Measurements from ENCODE around the gene SLFN14. TPM values are rescaled to one million over a fixed set of nuclear protein-coding genes. Genes with fewer than 3 reads are reported as not detected.
"Not testable (repeated sequence)": the region's sequence is repeated elsewhere in the genome, so short reads cannot be mapped to it uniquely, and the experiment has no call there.

The SLFN14 gene
- total RNA-seq, 2 donors from 2014 or later = not detected

DNA sequence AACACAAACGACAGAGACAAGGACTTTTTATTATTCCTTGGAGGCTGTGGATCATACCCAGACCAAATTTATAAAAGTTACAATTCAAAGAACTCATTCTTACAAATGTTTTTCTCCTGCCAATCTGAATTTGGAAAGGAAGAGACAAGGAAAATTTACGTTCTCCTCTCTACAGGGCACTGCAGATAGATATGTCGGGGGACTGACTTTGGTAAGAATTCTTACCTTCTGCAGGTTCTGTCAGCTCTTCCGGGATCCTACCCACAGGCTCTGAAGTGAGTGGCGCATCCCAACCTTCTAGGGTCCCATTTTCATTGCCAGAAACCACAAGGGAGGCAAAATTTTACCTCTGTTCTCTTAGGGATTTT is 21.0 kb downstream of the SLFN14 start:
- TF ChIP-seq, protein P1, sequence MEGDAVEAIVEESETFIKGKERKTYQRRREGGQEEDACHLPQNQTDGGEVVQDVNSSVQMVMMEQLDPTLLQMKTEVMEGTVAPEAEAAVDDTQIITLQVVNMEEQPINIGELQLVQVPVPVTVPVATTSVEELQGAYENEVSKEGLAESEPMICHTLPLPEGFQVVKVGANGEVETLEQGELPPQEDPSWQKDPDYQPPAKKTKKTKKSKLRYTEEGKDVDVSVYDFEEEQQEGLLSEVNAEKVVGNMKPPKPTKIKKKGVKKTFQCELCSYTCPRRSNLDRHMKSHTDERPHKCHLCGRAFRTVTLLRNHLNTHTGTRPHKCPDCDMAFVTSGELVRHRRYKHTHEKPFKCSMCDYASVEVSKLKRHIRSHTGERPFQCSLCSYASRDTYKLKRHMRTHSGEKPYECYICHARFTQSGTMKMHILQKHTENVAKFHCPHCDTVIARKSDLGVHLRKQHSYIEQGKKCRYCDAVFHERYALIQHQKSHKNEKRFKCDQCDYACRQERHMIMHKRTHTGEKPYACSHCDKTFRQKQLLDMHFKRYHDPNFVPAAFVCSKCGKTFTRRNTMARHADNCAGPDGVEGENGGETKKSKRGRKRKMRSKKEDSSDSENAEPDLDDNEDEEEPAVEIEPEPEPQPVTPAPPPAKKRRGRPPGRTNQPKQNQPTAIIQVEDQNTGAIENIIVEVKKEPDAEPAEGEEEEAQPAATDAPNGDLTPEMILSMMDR (conservative IDR thresholded peaks at IDR 0.05) = no peak
- no peak for DNase-seq
- Mint-ChIP-seq H3K27me3 (ENCODE audit: insufficient read depth) (peaks cover 4% of the 10 kb centered on the region), H3K4me1 (no peaks in the 10 kb centered on the region), H3K4me3 (no peak overlapping the region), H3K27ac (no peak overlapping the region), H3K9me3 (no peaks in the 10 kb centered on the region), H3K36me3 (ENCODE audit: low read depth) (no peaks in the 10 kb centered on the region)
- Histone ChIP-seq H3K27me3 (ENCODE audit: control insufficient read depth, insufficient read depth, low read length, poor library complexity, severe bottlenecking) (no peaks in the 10 kb centered on the region), H3K9ac (ENCODE audit: extremely low read depth, low read length, poor library complexity, severe bottlenecking) (no peak overlapping the region), H3K9me3 (ENCODE audit: control insufficient read depth, low read length) (no peaks in the 10 kb centered on the region), H3K4me3 (ENCODE audit: low read length) (no peak overlapping the region), H3K27ac (ENCODE audit: low read depth, low read length) (no peak overlapping the region), H3K4me1 (ENCODE audit: control insufficient read depth, insufficient read depth, low read length) (no peaks in the 10 kb centered on the region), H3K36me3 (ENCODE audit: control insufficient read depth, insufficient read depth, low read length) (no peaks in the 10 kb centered on the region)
- WGBS, 2 experiments (ENCODE audit: insufficient coverage in 1 of 2, insufficient read length in 1 of 2) = 62 to 65% methylated on average over 5 of the region's 5 CpGs

DNA sequence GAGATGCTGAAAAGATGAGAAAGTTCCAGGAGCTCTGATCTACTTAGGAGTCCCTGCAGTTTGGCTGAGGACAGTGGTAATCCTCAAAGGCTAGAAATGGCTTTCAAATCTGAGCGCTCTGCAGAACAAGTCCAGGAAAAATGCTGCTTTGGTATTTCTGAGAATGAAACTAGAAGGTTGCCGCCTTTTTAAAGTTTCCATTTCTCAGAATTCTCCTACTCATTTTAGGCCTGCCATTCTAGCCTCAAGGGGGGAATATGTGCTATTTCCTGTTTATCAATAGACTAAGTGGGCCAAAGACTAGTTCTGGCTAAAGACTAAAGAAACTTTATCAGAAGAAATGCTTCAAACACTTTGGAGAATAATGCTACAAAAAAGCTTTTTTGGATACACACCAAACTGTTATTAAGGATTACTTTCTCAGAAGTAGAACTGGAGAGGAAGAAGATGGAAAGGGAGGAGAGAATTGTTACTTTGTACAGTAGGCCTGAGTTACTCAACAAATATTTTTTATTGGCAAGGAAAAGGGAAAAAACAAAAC is 22.9 kb downstream of the SLFN14 start, which contains the start of gene SLFN12L:
TSS of gene SLFN12L (minus strand) at position 78 of the 541 bp plus-strand sequence. CDS start 15,314 bp downstream, outside the sequence.
- no peak within 1 kb of the TSS for H3K9ac ChIP-seq (ENCODE audit: extremely low read depth, low read length, poor library complexity, severe bottlenecking)
- no peaks in the 10 kb centered on the region for H3K27me3 ChIP-seq (ENCODE audit: control insufficient read depth, insufficient read depth, low read length, poor library complexity, severe bottlenecking)
- Mint-ChIP-seq H3K4me3 (no peak within 1 kb of the TSS), H3K27ac (no peak within 1 kb of the TSS), H3K4me1 (no peaks in the 10 kb centered on the region), H3K36me3 (ENCODE audit: low read depth) (no peaks in the 10 kb centered on the region), H3K9me3 (no peaks in the 10 kb centered on the region), H3K27me3 (ENCODE audit: insufficient read depth) (no peaks in the 10 kb centered on the region)
- TF ChIP-seq, protein P1 (conservative IDR thresholded peaks at IDR 0.05) = no peak
- H3K36me3 ChIP-seq (ENCODE audit: control insufficient read depth, insufficient read depth, low read length) = no peaks in the 10 kb centered on the region
- DNase-seq = no peak
- no peak within 1 kb of the TSS for H3K4me3 ChIP-seq (ENCODE audit: low read length)
- 94 to 96% methylated on average over 2 of the region's 2 CpGs for WGBS, 2 experiments (ENCODE audit: insufficient coverage in 1 of 2, insufficient read length in 1 of 2)
- no peak within 1 kb of the TSS for H3K27ac ChIP-seq (ENCODE audit: low read depth, low read length)
- no peaks in the 10 kb centered on the region for H3K4me1 ChIP-seq (ENCODE audit: control insufficient read depth, insufficient read depth, low read length)
- no peaks in the 10 kb centered on the region for H3K9me3 ChIP-seq (ENCODE audit: control insufficient read depth, low read length)

DNA sequence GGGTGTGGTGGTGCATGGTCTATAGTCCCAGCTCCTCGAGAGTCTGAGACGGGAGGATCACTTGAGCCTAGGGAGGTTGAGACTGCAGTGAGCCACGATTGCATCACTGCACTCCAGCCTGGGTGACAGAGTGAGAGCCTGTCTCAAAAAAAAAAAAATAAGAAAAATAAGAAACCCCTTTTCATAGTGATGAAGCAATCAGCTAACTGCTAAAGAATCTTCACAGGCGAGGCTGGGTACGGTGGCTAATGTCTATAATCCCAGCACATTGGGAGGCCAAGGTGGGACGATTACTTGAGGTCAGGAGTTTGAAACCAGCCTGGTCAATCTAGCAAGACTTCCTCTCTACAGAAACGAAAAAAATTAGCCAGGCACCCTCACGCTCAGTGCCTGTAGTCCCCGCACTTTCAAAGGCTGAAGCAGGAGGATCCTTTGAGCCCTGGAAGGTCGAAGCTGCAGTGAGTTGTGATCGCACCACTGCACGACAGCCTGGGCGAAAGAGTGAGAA is 23.9 kb downstream of the SLFN14 start:
- no peaks in the 10 kb centered on the region for H3K4me1 Mint-ChIP-seq
- Histone ChIP-seq H3K4me1 (ENCODE audit: control insufficient read depth, insufficient read depth, low read length) (no peaks in the 10 kb centered on the region), H3K27me3 (ENCODE audit: control insufficient read depth, insufficient read depth, low read length, poor library complexity, severe bottlenecking) (no peaks in the 10 kb centered on the region), H3K9me3 (ENCODE audit: control insufficient read depth, low read length) (no peaks in the 10 kb centered on the region), H3K9ac (ENCODE audit: extremely low read depth, low read length, poor library complexity, severe bottlenecking) (no peak overlapping the region), H3K36me3 (ENCODE audit: control insufficient read depth, insufficient read depth, low read length) (no peaks in the 10 kb centered on the region), H3K27ac (ENCODE audit: low read depth, low read length) (no peak overlapping the region), H3K4me3 (ENCODE audit: low read length) (no peak overlapping the region)
- H3K9me3 Mint-ChIP-seq = no peaks in the 10 kb centered on the region
- WGBS, 2 experiments (ENCODE audit: insufficient coverage in 1 of 2, insufficient read length in 1 of 2) = 85 to 91% methylated on average over 10 to 13 of the region's 13 CpGs
- no peak overlapping the region for H3K27ac Mint-ChIP-seq
- no peak for DNase-seq
- no peaks in the 10 kb centered on the region for H3K36me3 Mint-ChIP-seq (ENCODE audit: low read depth)
- TF ChIP-seq, protein P1 (conservative IDR thresholded peaks at IDR 0.05) = no peak
- no peaks in the 10 kb centered on the region for H3K27me3 Mint-ChIP-seq (ENCODE audit: insufficient read depth)
- no peak overlapping the region for H3K4me3 Mint-ChIP-seq

DNA sequence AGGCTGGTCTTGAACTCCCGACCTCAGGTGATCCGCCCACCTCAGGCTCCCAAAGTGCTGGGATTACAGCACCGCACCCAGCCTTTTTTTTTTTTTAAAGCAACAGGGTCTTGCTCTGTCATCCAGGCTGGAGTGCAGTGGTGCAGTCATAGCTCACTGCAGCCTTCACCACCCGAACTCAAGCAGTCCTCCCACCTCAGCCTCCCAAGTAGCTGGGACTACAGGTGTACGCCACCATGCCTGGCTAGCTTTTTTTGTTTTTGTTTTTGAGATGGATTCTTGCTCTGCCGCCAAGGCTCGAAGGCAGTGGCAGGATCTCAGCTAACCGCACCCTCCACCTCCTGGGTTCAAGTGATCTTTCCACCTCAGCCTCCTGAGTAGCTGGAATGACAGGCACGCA is 25.2 kb downstream of the SLFN14 start:
- not testable (repeated sequence) for H3K4me3 ChIP-seq (ENCODE audit: low read length); H3K36me3 Mint-ChIP-seq (ENCODE audit: low read depth); H3K36me3 ChIP-seq (ENCODE audit: control insufficient read depth, insufficient read depth, low read length); H3K4me1 ChIP-seq (ENCODE audit: control insufficient read depth, insufficient read depth, low read length); H3K9me3 Mint-ChIP-seq; H3K27me3 Mint-ChIP-seq (ENCODE audit: insufficient read depth); H3K27ac ChIP-seq (ENCODE audit: low read depth, low read length); H3K4me1 Mint-ChIP-seq; DNase-seq; H3K27me3 ChIP-seq (ENCODE audit: control insufficient read depth, insufficient read depth, low read length, poor library complexity, severe bottlenecking); H3K4me3 Mint-ChIP-seq; H3K9ac ChIP-seq (ENCODE audit: extremely low read depth, low read length, poor library complexity, severe bottlenecking); H3K9me3 ChIP-seq (ENCODE audit: control insufficient read depth, low read length); H3K27ac Mint-ChIP-seq
- 92 to 94% methylated on average over 3 to 9 of the region's 9 CpGs for WGBS, 2 experiments (ENCODE audit: insufficient coverage in 1 of 2, insufficient read length in 1 of 2)

Measured in endodermal cell (in vitro differentiated cells).